ENCODE measurements around the gene C1QTNF4.
"Not testable (repeated sequence)": the region's sequence is repeated elsewhere in the genome, so short reads cannot be mapped to it uniquely, and the experiment has no call there.

The C1QTNF4 gene

GRCh38 chr11:47565340-47566148 lies 28.7 kb downstream of the C1QTNF4 start, which contains the start of gene PTPMT1:
Gene PTPMT1, plus strand, starts transcription at chr11:47565599. Its CDS starts 24 bp downstream, at chr11:47565623.
- peak within 1 kb of the TSS; percentile 99 for H3K4me3 ChIP-seq
- no peak for DNase-seq (ENCODE audit: low spot score)
- TF ChIP-seq CTCF (IDR thresholded peaks at IDR 0.05), result no peak
- peak within 1 kb of the TSS; percentile 78 to 93 for H3K27ac ChIP-seq

GRCh38 chr11:47564933-47565339 lies 29.3 kb downstream of the C1QTNF4 start:
- Histone ChIP-seq H3K4me3 (peak overlapping the region; percentile 99), H3K27ac (peak overlapping the region; percentile 78 to 93)
- no peak for DNase-seq (ENCODE audit: low spot score)
- TF ChIP-seq CTCF (IDR thresholded peaks at IDR 0.05), result no peak

- H3K27ac ChIP-seq; DNase-seq (ENCODE audit: low spot score): not testable (repeated sequence)
- H3K4me3 ChIP-seq, result peak overlapping the region; percentile 99
Observed at GRCh38 chr11:47564366-47564765, 29.8 kb downstream of the C1QTNF4 start.

GRCh38 chr11:47562393-47562792 lies 31.8 kb downstream of the C1QTNF4 start:
- DNase-seq (ENCODE audit: low spot score); H3K27ac ChIP-seq; H3K4me3 ChIP-seq: not testable (repeated sequence)

- no peak overlapping the region for H3K27ac ChIP-seq
- no peak overlapping the region for H3K4me3 ChIP-seq
- DNase-seq (ENCODE audit: low spot score), result no peak
- TF ChIP-seq CTCF (IDR thresholded peaks at IDR 0.05), result no peak
Observed at GRCh38 chr11:47560426-47560825, 33.8 kb downstream of the C1QTNF4 start.

- Histone ChIP-seq H3K27ac (no peak overlapping the region), H3K4me3 (no peak overlapping the region)
- DNase-seq (ENCODE audit: low spot score), result no peak
- no peak for TF ChIP-seq CTCF (IDR thresholded peaks at IDR 0.05)
Observed at GRCh38 chr11:47558695-47559094, 35.5 kb downstream of the C1QTNF4 start.

GRCh38 chr11:47557004-47557403 lies 37.2 kb downstream of the C1QTNF4 start:
- DNase-seq (ENCODE audit: low spot score), result not testable (repeated sequence)

GRCh38 chr11:47553406-47553743 lies 40.8 kb downstream of the C1QTNF4 start:
- H3K4me3 ChIP-seq, result peak overlapping the region; percentile 92
- TF ChIP-seq CTCF (IDR thresholded peaks at IDR 0.05), result no peak
- H3K27ac ChIP-seq, result peak overlapping the region; percentile 94 to 96
- DNase-seq (ENCODE audit: low spot score), result no peak

More at GRCh38 chr11:47557004-47557403, 37.2 kb downstream of the C1QTNF4 start:
- H3K27ac ChIP-seq, H3K4me3 ChIP-seq: not testable (repeated sequence)
